H1 (cell line): Measurements from ENCODE around the gene TNFAIP2. TPM values are rescaled to one million over a fixed set of nuclear protein-coding genes. Genes with fewer than 3 reads are reported as not detected.

Experiments used
- CTCF ChIA-PET: fragments of 300-600 bp; sonication (Branson Sonifier 250); formaldehyde crosslinking; loops from one replicate; lab custom pipeline; 2021; ENCODE audit not compliant: partially characterized antibody; lab: Charles Lee
- POLR2A ChIA-PET: fragments of 300-600 bp; sonication (Branson Sonifier 250); formaldehyde crosslinking; loops from one replicate; lab custom pipeline; 2021; ENCODE audit warnings: inconsistent platforms; ENCODE audit not compliant: partially characterized antibody; lab: Charles Lee
- DNase-seq, 2 experiments: peaks; one replicate each; pipeline versions ENCODE4 v3.0.0 to v3.0.0-alpha.2; 2010 to 2022; ENCODE audit warnings: low spot score in 2 of 2, low read depth in 1 of 2, mixed read lengths in 1 of 2
- FAIRE-seq: peaks from 2 replicates; lab custom pipeline; 2011; peaks lifted over from hg19 to GRCh38; lab: Jason Lieb, UNC
- H2AFZ ChIP-seq: 2 replicates; pipeline ENCODE4 v1.8.1; 2012; ENCODE audit warnings: low read length, inconsistent platforms
- H2AK5ac ChIP-seq: 2 replicates; pipeline ENCODE4 v1.6.1; 2013; ENCODE audit warnings: low read depth, low read length
- H2BK120ac ChIP-seq: replicated peaks from 2 replicates; pipeline ENCODE3; 2013; ENCODE audit warnings: low read depth, low read length, inconsistent platforms
- H2BK12ac ChIP-seq: 2 replicates; pipeline ENCODE4 v1.6.1; 2013; ENCODE audit warnings: low read depth, low read length
- H2BK15ac ChIP-seq: 2 replicates; pipeline ENCODE4 v1.6.1; 2013; ENCODE audit warnings: low read length
- H2BK20ac ChIP-seq: 2 replicates; pipeline ENCODE4 v1.6.1; 2013; ENCODE audit warnings: low read length
- H2BK5ac ChIP-seq: 2 replicates; pipeline ENCODE4 v1.6.1; 2013; ENCODE audit warnings: low read depth, low read length
- H3K14ac ChIP-seq: 2 replicates; pipeline ENCODE4 v1.6.1; 2013; ENCODE audit warnings: inconsistent platforms; ENCODE audit not compliant: insufficient read length
- H3K18ac ChIP-seq: 2 replicates; pipeline ENCODE4 v1.6.1; 2013; ENCODE audit warnings: low read length; ENCODE audit errors: extremely low read depth
- H3K23ac ChIP-seq: 2 replicates; pipeline ENCODE4 v1.6.1; 2013; ENCODE audit warnings: inconsistent platforms; ENCODE audit not compliant: insufficient read length
- H3K23me2 ChIP-seq: 2 replicates; pipeline ENCODE4 v1.6.1; 2013; ENCODE audit warnings: low read depth, low read length
- H3K27ac ChIP-seq: 2 replicates; pipeline ENCODE4 v1.6.1; 2011; ENCODE audit warnings: low read depth, low read length, inconsistent platforms
- H3K27me3 ChIP-seq, 4 experiments: replicated peaks in 1 of 4; 1 replicate in 1 of 4; 2 replicates in 3 of 4; pipeline versions ENCODE4 v1.6.1 to v1.8.1; 2011 to 2013; ENCODE audit warnings: low read length in 3 of 4, mild to moderate bottlenecking in 3 of 4, inconsistent platforms in 2 of 4, mixed read lengths in 2 of 4, moderate library complexity in 1 of 4; ENCODE audit not compliant: control insufficient read depth in 3 of 4, insufficient read depth in 3 of 4; ENCODE audit errors: extremely low read depth in 1 of 4
- H3K36me3 ChIP-seq, 4 experiments: 2 replicates each; pipeline versions ENCODE4 v1.6.1 to v1.8.1; 2011 to 2013; ENCODE audit warnings: mild to moderate bottlenecking in 4 of 4, low read length in 3 of 4, moderate library complexity in 2 of 4, control low read depth in 1 of 4, inconsistent platforms in 1 of 4; ENCODE audit not compliant: insufficient read depth in 4 of 4, control insufficient read depth in 2 of 4
- H3K4ac ChIP-seq: replicated peaks from 2 replicates; pipeline ENCODE3; 2013; ENCODE audit warnings: low read length, low read depth, mixed read lengths, inconsistent platforms; ENCODE audit not compliant: insufficient read length
- H3K4me1 ChIP-seq, 4 experiments: replicated peaks in 1 of 4; 1 replicate in 1 of 4; 2 replicates in 3 of 4; pipeline versions ENCODE4 v1.6.1 to v1.8.1; 2011 to 2013; ENCODE audit warnings: low read length in 3 of 4, inconsistent platforms in 2 of 4, mixed read lengths in 1 of 4; ENCODE audit not compliant: insufficient read depth in 4 of 4, control insufficient read depth in 3 of 4
- H3K4me2 ChIP-seq, 2 experiments: 2 replicates each; pipeline versions ENCODE4 v1.6.1 to v1.8.1; 2011 to 2013; ENCODE audit warnings: low read depth in 2 of 2, low read length in 2 of 2, control low read depth in 1 of 2, inconsistent platforms in 1 of 2, mild to moderate bottlenecking in 1 of 2; ENCODE audit not compliant: insufficient read depth in 1 of 2
- H3K4me3 ChIP-seq, 4 experiments: fragments of 200-600, 300-600 bp in 1 of 4; sonication (generic), shearing (Covaris generic), sonication (Bioruptor Twin) in 1 of 4; 2 replicates each; pipeline versions ENCODE4 v1.5.1 to v1.8.1; 2011 to 2016; ENCODE audit warnings: low read length in 4 of 4, low read depth in 3 of 4, control low read depth in 2 of 4, inconsistent platforms in 2 of 4, mild to moderate bottlenecking in 2 of 4, mixed read lengths in 1 of 4, moderate library complexity in 1 of 4; ENCODE audit not compliant: insufficient read depth in 2 of 4; ENCODE audit errors: extremely low read depth in 1 of 4
- H3K56ac ChIP-seq: replicated peaks from 2 replicates; pipeline ENCODE3; 2013; ENCODE audit warnings: low read depth, mild to moderate bottlenecking, mixed read lengths, low read length, inconsistent platforms; ENCODE audit not compliant: insufficient read length
- H3K79me1 ChIP-seq: 2 replicates; pipeline ENCODE4 v1.6.1; 2013; ENCODE audit warnings: low read depth, low read length, control low read depth
- H3K79me2 ChIP-seq, 2 experiments: 2 replicates each; pipeline versions ENCODE4 v1.6.1 to v1.8.1; 2012 to 2013; ENCODE audit warnings: low read length in 2 of 2, mild to moderate bottlenecking in 2 of 2, inconsistent platforms in 1 of 2; ENCODE audit not compliant: insufficient read depth in 2 of 2, control insufficient read depth in 1 of 2
- H3K9ac ChIP-seq, 4 experiments: replicated peaks in 1 of 4; 1 replicate in 1 of 4; 2 replicates in 3 of 4; pipeline versions ENCODE4 v1.6.1 to v1.8.1; 2011 to 2013; ENCODE audit warnings: low read depth in 3 of 4, low read length in 3 of 4, control low read depth in 2 of 4, mild to moderate bottlenecking in 2 of 4, moderate library complexity in 2 of 4, inconsistent platforms in 1 of 4; ENCODE audit errors: extremely low read depth in 1 of 4
- H3K9me3 ChIP-seq, 2 experiments: 2 replicates each; pipeline versions ENCODE4 v1.6.1 to v1.8.1; 2012 to 2013; ENCODE audit warnings: mild to moderate bottlenecking in 2 of 2, moderate library complexity in 2 of 2, control low read depth in 1 of 2, inconsistent platforms in 1 of 2, low read depth in 1 of 2, low read length in 1 of 2, mixed read lengths in 1 of 2; ENCODE audit not compliant: insufficient read depth in 2 of 2
- H4K20me1 ChIP-seq, 2 experiments: replicated peaks in 1 of 2; 2 replicates each; pipeline versions ENCODE3 to v1.8.1; 2011 to 2013; ENCODE audit warnings: inconsistent platforms in 2 of 2, low read length in 2 of 2, mild to moderate bottlenecking in 1 of 2; ENCODE audit not compliant: insufficient read depth in 2 of 2, control insufficient read depth in 1 of 2
- H4K5ac ChIP-seq: 2 replicates; pipeline ENCODE4 v1.6.1; 2013; ENCODE audit warnings: low read length, low read depth, mixed read lengths, inconsistent platforms; ENCODE audit not compliant: insufficient read length
- H4K8ac ChIP-seq: 2 replicates; pipeline ENCODE4 v1.8.0; 2013; ENCODE audit warnings: mild to moderate bottlenecking, moderate library complexity, low read length, inconsistent platforms; ENCODE audit not compliant: insufficient read depth; ENCODE audit errors: extremely low read depth
- H4K91ac ChIP-seq: replicated peaks from 2 replicates; pipeline ENCODE3; 2013; ENCODE audit warnings: low read length, mixed read lengths, inconsistent platforms; ENCODE audit not compliant: insufficient read length
- ASH2L ChIP-seq: fragments of 200-600, 300-600 bp; sonication (generic); IDR thresholded peaks from one replicate; pipeline ENCODE4 v1.7.1; 2017; ENCODE audit warnings: low read length
- KDM4A ChIP-seq: IDR thresholded peaks from one replicate; pipeline ENCODE4 v1.7.1; 2012; ENCODE audit warnings: low read depth, mild to moderate bottlenecking, moderate library complexity, low read length, inconsistent platforms; ENCODE audit not compliant: severe bottlenecking
- NRF1 ChIP-seq: IDR thresholded peaks from 2 replicates; pipeline ENCODE4 v1.6.1; 2011; ENCODE audit warnings: mild to moderate bottlenecking, low read depth, low read length, improper control_type of control experiment
- PHF8 ChIP-seq: fragments of 200-600 bp; sonication (generic); conservative IDR thresholded peaks from 2 replicates; pipeline ENCODE4 v1.7.1; 2012; ENCODE audit warnings: low read depth, mild to moderate bottlenecking, inconsistent platforms, low read length, moderate library complexity
- RAD21 ChIP-seq, 2 experiments: IDR thresholded peaks in 1 of 2; conservative IDR thresholded peaks in 1 of 2; 2 replicates each; pipeline ENCODE4 v1.6.1; 2011; ENCODE audit warnings: low read depth in 2 of 2, low read length in 2 of 2, improper control_type of control experiment in 1 of 2, inconsistent platforms in 1 of 2, mild to moderate bottlenecking in 1 of 2, moderate library complexity in 1 of 2
- SAP30 ChIP-seq: fragments of 300-600 bp; sonication (generic); IDR thresholded peaks from 2 replicates; pipeline ENCODE4 v1.7.1; 2012; ENCODE audit warnings: low read length, moderate library complexity, mild to moderate bottlenecking, inconsistent platforms; ENCODE audit not compliant: insufficient read depth, insufficient replicate concordance
- SP1 ChIP-seq: IDR thresholded peaks from 2 replicates; pipeline ENCODE4 v1.6.1; 2011; ENCODE audit warnings: low read depth, low read length
- SP4 ChIP-seq: IDR thresholded peaks from 2 replicates; pipeline ENCODE4 v1.6.1; 2012; ENCODE audit warnings: low read length, inconsistent platforms
- WGBS, 2 experiments: shearing (Covaris generic) in 1 of 2; methylation state at CpG; one replicate each; pipeline versions ENCODE4 v1.1.6 to v1.1.7; 2013 to 2015; ENCODE audit warnings: low lambda C conversion rate in 2 of 2, mixed read lengths in 2 of 2, inconsistent platforms in 1 of 2, low coverage in 1 of 2, missing lambda C conversion rate in 1 of 2; ENCODE audit not compliant: insufficient replicate concordance in 2 of 2, insufficient coverage in 1 of 2, insufficient read length in 1 of 2; ENCODE audit errors: extremely low coverage in 1 of 2, missing lambda C conversion rate in 1 of 2; 5-methylcytosine and 5-hydroxymethylcytosine counted together
- polyA plus RNA-seq, 7 experiments: library from polyadenylated mRNA; depleted of rRNA in 3 of 7; stranded (reverse) in 5 of 7; unstranded in 2 of 7; fragments of >200 nt in 5 of 7; fragments of 200-250 nt in 2 of 7; gene quantifications; 1 replicate in 5 of 7; 2 replicates in 1 of 7; 4 replicates in 1 of 7; pipeline versions ENCODE4 v1.2.1 to v1.2.3, GENCODE V29; 2011 to 2013; ENCODE audit warnings: missing spikeins in 2 of 7, mixed read lengths in 2 of 7
- total RNA-seq: library from RNA; stranded (reverse); fragmentation: NEBNext Ultra II Directional; extraction: Animal tissue kit (Norgen Biotek cat#: 25700); gene quantifications from 2 replicates; pipeline ENCODE4 v1.2.1, GENCODE V29; 2021
- TF ChIP-seq, protein P1 (sequence below): IDR thresholded peaks from 2 replicates; pipeline ENCODE4 v1.6.1; 2012; ENCODE audit warnings: inconsistent platforms
- TF ChIP-seq, protein P2 (sequence below), 3 experiments: IDR thresholded peaks; 1 replicate in 2 of 3; 2 replicates in 1 of 3; pipeline versions ENCODE4 v1.5.1 to v1.6.1; 2011; ENCODE audit warnings: low read length in 3 of 3, mild to moderate bottlenecking in 3 of 3, inconsistent platforms in 2 of 3, low read depth in 1 of 3, moderate library complexity in 1 of 3; ENCODE audit not compliant: insufficient read depth in 1 of 3; ENCODE audit errors: control extremely low read depth in 1 of 3

TNFAIP2 gene
- total and polyA plus RNA-seq, 2 of the 8 experiments (the other 6 are each of a cell fraction or from before 2014, with no cell fraction given) = 28.3 to 34.5 TPM

DNA sequence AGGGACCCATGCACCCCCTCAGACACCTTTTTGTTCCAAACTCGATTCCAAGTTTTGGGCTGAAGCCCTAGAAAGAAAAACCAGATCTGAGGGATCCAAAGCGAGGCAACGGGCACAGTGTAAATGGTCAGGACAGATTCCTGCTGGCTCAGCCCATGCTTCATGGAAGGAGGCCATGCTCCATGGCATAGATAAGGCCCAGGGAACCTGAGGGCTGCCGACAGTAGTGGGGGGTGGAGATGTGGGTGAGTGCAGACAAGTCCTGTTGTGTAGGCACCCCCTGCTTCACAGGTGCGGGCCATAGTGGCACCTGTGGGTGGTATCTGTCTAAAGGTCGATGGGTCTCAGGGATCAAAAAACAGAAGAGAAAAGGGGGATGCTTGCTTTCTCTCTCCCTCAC is 42.1 kb downstream of the TNFAIP2 start:
- Histone ChIP-seq H3K18ac (no peak overlapping the region), H3K9me3 (peaks cover 14 to 21% of the 10 kb centered on the region in 2 experiments), H3K4ac (no peak overlapping the region), H3K4me2 (no peak overlapping the region), H3K4me1 (no peaks in the 10 kb centered on the region; a peak in 1 of 7 replicates), H4K8ac (no peak overlapping the region), H4K20me1 (no peaks in the 10 kb centered on the region), H3K79me1 (no peaks in the 10 kb centered on the region), H2AK5ac (no peak overlapping the region), H3K9ac (no peak overlapping the region), H4K91ac (no peak overlapping the region), H2AFZ (no peak overlapping the region), H3K36me3 (no peaks in the 10 kb centered on the region), H3K14ac (no peak overlapping the region), H2BK12ac (no peak overlapping the region), H3K23ac (no peak overlapping the region), H4K5ac (no peak overlapping the region), H2BK5ac (no peak overlapping the region), H2BK15ac (no peak overlapping the region), H2BK20ac (no peak overlapping the region), H2BK120ac (no peak overlapping the region), H3K79me2 (no peaks in the 10 kb centered on the region), H3K27ac (no peak overlapping the region), H3K4me3 (no peak overlapping the region), H3K23me2 (no peaks in the 10 kb centered on the region), H3K56ac (no peak overlapping the region), H3K27me3 (no peaks in the 10 kb centered on the region)
- ChIA-PET POLR2A (no interaction called here), CTCF (interaction anchor here (0.7 to 2.6 kb wide), 3 partner anchors 8 to 19 kb away, joined by 3 to 12 read pairs (median 5); no protein-coding TSS in a partner anchor)
- 75% methylated on average over 6 of the region's 6 CpGs; no CpG with 5 or more reads in 1 of the 2 experiments for WGBS, 2 experiments
- no peak for DNase-seq
- FAIRE-seq = no peak
- TF ChIP-seq KDM4A = no peak
- TF ChIP-seq SP4 = no peak
- TF ChIP-seq ASH2L = no peak
- TF ChIP-seq, protein P1, sequence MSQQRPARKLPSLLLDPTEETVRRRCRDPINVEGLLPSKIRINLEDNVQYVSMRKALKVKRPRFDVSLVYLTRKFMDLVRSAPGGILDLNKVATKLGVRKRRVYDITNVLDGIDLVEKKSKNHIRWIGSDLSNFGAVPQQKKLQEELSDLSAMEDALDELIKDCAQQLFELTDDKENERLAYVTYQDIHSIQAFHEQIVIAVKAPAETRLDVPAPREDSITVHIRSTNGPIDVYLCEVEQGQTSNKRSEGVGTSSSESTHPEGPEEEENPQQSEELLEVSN = no peak
- no peak for TF ChIP-seq RAD21 (IDR thresholded peaks at IDR 0.05 in 1 of 2, conservative IDR thresholded peaks at IDR 0.05 in 1 of 2; ENCODE audit: low read depth in 2 of 2, low read length in 2 of 2)
- TF ChIP-seq SP1 = no peak
- no peak for TF ChIP-seq SAP30
- no peak for TF ChIP-seq NRF1
- TF ChIP-seq, protein P2, sequence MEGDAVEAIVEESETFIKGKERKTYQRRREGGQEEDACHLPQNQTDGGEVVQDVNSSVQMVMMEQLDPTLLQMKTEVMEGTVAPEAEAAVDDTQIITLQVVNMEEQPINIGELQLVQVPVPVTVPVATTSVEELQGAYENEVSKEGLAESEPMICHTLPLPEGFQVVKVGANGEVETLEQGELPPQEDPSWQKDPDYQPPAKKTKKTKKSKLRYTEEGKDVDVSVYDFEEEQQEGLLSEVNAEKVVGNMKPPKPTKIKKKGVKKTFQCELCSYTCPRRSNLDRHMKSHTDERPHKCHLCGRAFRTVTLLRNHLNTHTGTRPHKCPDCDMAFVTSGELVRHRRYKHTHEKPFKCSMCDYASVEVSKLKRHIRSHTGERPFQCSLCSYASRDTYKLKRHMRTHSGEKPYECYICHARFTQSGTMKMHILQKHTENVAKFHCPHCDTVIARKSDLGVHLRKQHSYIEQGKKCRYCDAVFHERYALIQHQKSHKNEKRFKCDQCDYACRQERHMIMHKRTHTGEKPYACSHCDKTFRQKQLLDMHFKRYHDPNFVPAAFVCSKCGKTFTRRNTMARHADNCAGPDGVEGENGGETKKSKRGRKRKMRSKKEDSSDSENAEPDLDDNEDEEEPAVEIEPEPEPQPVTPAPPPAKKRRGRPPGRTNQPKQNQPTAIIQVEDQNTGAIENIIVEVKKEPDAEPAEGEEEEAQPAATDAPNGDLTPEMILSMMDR (IDR thresholded peaks at IDR 0.05; ENCODE audit: control extremely low read depth in 1 of 3, insufficient read depth in 1 of 3, low read depth in 1 of 3, low read length in 3 of 3) = no peak
- no peak for TF ChIP-seq PHF8
